Activated CD8-positive, alpha-beta memory T cell treated with anti-CD3 and anti-CD28 coated beads, Interleukin-2, amount 50 U/mL, for 24 hours (primary cell): ENCODE measurements around the gene GLI3.
A peak's percentile ranks its signal among the peaks of the same experiment; 100 is the strongest.

ENCODE experiments used
- DNase-seq: peaks from one replicate; pipeline ENCODE4 v3.0.0-alpha.2; 2020; ENCODE audit errors: extremely low read depth

GLI3 gene

DNA sequence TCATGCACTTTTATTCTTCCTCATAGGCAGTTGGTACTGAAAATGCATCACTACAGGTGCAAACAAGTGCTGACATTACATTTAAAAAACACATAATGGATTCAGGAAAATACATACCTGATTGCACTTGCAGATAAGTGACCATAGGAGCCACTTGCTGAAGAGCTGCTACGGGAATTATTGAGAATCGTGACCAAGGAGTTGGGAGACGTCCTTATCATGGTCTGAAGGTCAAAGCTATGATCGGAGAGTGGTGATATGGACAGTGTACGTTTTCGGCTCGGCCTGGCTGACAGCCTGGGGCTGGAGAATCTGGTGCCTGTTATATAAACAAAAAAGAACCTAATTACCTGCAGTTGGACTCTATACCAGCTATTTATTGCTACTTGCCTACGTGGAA lies 197.1 kb downstream of the GLI3 start:
- no peak for DNase-seq

DNA sequence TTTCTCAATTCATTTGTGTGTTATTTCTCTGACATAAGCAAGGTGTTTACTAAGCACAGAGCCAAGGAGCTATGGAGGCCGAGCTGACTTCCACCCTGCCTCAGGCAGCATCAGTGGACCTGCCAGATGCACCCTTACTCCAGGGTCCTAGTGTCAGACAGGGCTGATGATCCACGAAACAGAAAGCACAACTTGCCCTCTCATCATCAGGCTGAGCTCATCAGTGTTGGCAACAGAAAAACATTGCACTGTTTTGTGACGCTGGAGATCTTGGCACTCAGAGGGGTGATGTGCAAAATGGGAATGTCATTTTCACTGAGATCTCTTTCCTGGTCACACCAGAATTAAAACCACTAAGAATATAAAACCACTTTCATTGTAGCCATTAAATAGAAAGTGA lies 201.8 kb downstream of the GLI3 start:
- no peak for DNase-seq

DNA sequence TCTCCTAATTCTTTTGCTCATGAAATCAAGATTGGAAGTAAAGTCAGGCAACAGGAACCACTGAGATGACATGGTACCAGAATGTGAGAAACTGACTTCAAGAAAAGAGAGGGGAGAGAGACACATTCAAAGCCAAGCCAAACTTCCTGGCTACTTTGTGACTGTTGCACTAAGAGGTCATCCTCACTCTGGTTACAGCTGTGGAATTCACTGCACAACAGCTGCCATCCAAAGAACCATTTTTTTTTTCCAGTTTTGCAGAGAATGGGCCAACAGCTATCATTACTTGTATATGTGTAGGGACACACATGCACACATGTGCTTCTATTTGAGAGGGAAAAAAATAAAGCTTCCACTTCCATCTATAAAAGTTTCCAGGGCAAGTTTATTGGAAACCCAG lies 203.5 kb downstream of the GLI3 start:
- DNase-seq: no peak

DNA sequence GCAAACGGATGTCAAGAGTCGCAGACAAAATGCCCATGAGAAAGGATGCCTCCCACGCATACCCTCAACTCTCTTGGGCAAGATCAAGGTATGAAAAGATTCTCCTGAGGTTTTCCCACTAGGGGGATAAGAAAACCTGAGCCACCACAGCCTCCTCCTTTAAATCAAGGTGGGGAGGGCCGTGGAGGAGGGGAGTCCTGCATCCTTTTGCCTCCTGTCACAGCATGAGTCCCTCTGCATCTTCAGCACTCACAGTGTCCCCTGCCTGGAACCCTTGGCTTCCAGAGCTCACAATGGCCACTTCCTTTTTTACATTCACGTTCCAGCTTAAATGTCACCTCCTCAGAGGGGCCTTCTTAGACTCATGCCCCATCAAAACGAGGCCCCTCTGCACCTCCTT lies 207.6 kb downstream of the GLI3 start:
- DNase-seq: no peak

DNA sequence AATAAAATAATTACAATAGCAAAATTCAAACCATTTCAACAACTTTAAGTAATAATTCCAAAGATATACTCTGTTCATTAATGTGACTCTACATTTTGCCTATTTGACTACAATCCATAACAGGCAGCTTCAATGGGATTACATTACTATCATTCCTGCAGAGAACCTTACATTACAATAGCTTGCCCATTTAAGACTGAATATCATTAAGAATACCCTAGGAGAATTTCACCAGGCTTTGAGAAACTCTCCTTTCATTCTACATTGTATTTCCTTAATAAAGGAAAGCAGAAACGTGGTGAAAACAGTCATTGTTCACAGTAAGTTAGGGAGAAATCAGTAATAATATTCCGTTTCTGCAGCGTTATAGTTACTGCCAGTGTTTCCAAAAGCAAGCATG lies 209.5 kb downstream of the GLI3 start:
- no peak for DNase-seq

DNA sequence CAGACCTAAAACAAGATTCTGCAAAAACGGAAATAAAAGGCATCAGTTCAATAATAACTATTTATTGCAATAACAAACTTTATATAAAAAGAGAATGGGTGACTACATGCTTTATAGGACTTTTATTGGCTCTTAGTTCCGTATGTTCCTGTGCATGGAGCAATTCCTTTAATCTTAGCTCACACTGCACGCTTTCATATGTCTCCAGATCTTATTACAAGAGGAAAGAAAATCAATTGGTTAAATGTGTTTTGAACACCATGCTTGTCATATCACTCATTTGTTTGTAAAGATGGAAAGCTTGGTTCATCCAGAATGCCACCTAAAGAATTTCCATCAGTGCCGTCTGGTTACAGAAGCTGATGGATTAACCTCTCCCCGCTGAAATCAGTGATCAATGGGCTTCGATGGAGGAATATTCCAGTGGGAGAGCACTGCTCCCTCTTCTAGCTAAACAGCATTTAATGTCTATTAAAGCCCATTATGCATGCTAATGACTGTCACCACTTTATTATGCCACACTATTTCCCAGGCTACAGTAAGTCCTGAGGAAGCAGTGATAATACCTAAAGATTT lies 210.3 kb downstream of the GLI3 start:
- DNase-seq: no peak

DNA sequence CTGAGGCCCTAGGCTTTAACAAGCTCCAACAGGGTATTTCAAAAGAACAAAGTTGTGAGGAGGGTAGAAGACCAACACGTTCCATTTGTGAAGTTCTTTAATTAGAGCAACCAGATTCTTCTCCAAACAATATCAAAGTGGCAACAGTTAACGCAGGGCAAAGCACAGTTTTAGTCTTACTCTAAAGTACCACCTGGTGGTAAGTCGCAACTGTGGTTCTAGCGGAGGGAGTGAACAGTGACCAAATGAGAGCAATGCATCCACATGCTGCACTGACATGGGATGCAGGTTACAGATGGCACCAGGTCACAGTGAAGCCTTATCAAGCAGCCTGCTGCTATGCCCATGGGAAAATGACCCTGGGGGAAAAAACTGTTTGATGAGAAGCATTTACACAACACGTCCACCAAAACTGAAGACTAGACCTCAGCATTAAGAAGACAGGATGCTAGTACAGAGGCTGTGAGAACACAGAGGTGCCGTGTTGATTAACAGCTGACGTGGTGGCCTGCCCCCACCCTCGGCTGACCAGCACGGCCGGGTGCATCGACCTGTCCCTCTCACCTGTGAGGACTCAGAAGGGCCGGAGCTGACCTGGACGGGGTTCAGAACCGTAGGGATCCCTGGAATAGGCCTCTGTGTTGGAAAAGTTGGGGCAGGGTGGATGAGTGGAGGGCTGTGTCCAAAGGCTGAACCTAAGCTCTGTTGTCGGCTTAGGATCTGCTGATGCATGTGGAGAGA lies 211.2 kb downstream of the GLI3 start:
- DNase-seq: no peak

DNA sequence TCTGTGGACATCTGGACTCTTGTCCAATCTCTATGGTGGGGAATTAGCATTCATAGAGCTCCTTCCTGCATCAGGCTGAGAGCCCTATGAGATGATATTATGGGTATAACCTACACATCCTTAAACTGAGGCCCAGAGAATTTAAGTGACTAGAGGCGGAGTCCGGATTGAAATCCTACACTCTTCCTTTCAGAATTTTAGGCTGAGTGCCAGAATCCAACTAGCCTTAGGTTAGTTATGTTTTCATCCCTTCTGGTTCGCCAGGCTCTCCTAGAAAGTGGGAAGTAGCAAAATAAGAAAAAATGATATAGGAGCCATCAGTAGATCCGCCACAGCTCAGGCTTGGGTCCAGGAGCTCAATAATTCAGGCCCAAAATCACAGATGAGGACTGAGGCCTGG lies 212.5 kb downstream of the GLI3 start:
- DNase-seq: no peak

DNA sequence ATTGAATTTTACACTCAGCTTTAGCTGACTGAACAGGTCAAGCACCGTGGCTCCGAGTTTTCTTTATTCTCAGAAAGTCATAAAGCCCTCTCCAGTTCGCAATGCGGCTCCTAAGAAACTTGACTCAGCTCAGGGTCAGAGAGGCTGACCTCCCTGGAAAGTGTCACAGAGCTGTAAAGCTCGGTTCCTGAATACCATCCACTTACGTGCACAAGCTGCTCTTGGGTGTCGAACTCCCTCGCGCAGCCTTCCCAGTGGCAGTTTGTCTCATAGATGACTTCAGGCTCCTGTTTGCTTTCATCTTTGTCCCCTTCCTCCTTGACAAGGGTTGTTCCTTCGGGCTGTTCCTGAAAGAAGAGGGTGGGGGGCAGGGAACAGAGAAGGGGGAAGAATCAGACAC lies 213.7 kb downstream of the GLI3 start:
- no peak for DNase-seq

DNA sequence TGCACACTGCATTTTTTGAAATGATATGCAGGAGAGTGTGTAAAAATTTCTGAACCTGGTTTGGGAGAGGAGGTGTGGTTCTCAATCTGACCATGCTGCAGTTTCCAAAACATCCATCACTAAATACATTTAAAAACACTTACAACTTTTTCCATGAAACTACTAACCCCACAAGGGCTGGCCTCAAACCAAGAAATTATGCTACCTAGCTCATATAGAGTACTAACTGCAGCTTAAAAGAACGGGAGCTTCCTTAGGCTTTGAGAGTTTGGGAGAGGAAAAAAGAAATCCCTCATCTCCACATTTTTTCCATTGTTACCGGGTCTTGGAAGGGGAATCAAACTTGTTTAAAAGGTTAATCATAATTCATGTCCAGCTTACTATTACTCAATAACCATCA lies 214.2 kb downstream of the GLI3 start:
- no peak for DNase-seq

DNA sequence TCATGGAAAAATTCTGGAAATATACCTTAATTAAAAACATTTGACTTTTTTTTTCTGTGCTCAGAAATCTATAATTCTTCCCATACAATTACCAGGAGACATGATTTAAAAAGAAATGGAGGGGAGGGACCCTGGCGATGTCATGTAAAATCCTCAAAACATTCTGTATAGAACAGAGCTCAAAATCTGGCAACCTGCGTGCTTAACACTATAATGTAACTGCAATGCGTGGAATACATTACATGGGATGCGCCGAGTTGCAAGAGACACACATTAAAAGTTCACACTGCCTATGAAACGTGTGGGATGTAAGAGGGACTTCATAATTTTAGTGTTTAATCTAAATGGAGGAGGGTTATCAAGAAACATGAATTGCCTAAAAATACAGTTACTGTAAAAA lies 215.0 kb downstream of the GLI3 start:
- DNase-seq: no peak

DNA sequence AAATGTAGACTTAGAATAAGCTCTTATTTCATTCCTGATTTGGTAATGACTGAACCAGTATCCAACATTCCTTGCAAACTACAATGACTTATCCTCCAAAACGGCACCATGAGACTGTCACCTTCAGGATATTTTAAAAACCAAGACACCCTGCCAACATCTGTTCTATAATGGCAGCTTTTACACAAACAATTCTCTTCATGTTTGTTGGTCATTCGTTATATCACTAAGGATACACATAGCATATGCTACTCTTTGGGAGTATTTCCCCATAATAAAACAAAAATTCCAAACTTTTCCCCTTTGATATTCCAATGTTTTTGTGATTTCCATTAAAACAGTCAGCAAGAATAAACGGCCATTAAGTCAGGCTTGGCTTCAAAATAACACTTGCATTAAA lies 215.4 kb downstream of the GLI3 start:
- DNase-seq: no peak

DNA sequence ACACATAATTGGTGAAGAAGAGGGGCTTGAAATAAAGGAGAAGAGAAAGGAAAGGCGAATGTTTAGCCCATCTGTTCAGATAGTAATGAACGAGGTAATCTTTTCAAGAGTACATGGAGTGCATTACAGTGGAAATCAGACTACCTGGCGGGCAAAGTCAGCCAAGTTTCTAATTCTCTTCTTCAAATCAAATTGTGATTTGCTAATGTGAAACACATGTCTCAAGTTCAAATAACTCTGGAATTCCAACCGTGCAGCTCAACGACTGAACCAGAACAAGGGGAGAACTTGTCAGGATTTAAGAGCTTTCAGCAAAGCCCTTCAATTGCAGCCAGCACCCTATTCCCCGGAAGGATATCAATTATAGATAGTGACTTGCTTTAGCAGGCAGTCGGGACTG lies 216.9 kb downstream of the GLI3 start:
- no peak for DNase-seq

DNA sequence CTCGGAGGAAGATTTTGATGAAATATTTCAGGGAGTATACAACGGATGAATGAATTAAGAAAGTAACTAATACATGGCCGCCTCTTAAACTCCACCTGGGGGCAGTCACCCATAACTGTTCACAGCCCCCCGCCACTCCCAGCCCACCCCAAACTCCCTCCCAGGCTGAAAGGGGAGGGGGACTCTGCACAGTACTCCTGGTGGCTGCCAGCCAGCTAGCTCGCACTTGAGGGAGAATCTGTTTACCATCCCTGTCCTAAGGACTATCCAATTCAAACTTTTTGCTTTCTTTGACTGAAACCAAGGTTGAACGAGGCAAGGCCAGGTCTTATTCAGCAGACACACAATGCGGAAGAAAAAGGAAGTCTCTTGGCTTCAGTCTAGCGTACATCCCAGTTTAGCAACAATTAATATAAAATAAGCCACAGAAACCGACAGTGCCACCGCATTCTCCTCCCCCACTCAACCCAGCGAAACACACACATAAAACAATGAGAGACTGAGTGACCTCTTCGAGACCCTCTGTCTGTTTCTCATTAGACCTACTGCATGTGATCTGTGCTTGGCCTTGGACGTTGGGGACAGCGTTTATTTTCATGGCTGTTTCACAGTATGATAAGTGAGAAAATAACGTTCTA lies 219.5 kb downstream of the GLI3 start:
- no peak for DNase-seq

DNA sequence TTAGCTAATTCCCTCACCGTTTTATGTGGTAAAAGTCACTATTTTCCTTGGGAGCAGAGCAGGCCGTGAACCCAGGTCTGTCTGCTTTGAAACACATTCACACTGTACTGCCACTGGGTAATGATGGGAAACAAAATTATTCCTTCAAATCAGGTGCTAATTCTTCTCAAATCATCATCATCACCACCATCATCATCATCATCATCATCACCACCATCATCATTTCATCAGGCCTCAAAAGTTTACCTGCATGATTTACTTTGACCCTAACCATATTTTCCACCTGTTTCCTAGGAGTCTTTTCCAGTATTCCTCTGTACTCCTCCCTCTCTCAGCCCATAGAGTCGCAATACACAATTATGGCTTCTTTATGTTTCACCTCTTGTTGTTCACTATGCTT lies 220.5 kb downstream of the GLI3 start:
- no peak for DNase-seq

DNA sequence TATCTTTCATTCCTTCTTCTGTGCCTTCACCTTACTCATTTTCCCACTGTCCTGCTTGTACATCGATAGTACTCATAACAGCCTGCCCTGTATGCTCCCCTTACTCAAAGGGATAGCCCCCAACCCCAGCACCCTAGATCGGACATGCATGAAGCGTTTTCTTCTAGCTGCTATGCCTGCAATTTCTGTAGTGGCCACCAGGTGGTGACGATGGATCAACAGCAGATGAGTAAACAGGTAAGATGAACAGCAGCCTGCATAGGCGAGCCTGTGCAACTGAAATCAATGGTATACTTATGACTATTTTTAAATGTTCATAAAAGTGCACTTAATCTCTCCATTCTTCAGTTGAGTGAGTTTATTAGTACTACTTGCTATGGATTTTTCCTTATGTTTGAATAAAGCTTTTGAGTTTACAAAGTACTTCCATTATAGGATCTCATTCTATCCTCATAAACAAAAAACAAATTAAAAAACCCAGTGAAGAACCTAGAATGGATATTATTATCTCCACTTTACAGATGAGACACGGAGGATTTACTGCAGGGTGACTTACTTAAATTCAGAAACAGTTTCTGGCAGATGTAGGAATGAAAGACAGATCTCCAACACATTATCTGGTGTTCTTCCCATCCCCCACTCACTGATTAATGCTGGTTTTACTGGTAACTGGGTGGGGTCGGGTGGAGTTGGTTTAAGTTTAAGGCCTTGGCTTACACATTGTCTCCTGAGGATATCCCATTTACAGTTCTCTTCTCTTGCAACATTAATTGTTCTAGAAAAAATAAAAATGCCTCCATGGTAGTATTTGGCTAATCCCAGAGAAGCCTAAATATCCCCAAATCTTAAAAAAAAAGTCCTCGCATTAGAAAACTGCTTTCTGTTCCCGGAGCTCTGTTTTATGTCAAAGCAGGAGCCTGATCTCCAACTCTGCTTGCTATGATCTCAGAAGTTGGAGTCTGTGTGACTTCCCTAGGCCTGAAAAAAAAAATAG lies 222.1 kb downstream of the GLI3 start:
- DNase-seq: peak; percentile 9

DNA sequence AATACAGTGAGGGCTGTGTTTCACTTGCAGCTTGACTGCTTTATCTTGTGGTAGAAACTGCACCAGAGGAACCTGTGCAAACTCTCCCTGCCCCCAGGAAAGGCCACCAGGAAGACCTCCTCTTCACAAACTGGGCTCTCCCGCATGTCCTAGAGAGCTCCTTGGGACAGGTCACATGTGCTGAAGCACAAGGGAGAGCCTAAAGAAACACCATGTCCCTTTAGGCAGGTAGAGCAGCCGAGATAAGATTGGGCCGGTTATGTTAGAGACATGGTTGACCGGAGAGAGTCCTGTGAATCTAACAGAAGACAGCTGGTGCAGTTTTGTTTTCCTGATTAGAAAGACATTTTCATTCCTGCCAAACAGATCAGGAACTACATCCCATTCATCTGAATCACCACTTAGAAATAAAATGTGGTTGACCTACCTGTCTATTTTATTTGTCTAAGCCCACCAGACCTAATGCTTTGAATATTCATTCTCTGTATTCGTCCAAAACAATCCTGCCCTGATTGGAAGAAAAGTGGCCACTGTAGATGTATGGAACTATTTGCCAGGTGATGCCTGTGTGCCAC lies 224.1 kb downstream of the GLI3 start:
- no peak for DNase-seq

DNA sequence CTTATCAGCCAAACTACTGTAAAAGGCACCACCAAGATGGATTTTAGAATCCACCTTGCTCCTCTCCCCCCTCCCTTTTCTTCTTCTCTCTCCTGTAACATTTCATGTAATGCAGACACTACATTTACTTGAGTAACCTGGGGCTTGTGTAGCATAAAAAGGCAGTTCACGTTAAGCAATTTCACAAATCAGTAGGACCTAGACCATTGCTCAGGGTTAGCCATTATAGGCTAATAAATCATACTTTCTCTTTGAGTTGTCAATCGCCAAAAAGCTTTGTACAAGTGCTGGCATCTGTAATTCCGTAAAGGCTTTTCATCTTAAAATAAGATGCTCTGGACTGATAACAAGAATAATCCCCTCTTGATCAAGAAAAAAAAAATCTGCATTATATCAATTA lies 224.7 kb downstream of the GLI3 start:
- no peak for DNase-seq

DNA sequence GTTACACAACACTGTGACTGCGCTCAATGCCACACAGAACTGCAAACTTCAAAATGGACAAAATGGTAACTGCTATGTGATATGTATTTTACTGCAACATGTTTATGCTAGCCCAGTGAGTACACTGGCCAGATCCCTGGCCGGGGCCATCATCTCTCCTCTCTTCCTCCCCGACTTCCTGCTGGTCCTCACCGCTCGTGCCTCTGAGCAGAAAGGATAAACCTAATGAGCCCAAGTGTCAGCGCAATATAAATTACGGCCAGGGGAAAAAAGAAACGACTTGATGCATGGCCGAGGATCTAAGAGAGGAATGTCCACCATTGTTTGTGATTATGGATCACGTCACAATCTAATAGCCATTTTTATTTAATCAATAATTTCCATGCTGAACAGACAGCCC lies 225.2 kb downstream of the GLI3 start:
- DNase-seq: no peak

DNA sequence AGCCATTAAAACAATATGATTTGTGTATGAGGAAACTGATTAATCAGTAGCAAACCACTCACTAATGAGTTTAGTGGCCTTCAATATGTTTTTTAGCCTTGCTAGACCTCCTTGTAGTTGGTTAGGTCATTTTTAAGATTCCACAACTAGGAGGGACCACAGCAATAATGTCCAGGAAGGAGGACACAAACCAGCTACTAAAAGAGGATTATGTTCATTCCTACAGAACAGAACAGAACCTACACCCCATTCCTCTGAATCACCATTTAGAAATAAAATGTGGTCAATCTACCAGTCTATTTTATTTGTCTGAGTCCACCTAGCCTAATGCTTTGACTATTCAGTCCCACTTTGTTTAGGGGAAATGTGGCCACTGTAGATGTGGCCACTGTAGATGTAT lies 226.3 kb downstream of the GLI3 start:
- DNase-seq: no peak

DNA sequence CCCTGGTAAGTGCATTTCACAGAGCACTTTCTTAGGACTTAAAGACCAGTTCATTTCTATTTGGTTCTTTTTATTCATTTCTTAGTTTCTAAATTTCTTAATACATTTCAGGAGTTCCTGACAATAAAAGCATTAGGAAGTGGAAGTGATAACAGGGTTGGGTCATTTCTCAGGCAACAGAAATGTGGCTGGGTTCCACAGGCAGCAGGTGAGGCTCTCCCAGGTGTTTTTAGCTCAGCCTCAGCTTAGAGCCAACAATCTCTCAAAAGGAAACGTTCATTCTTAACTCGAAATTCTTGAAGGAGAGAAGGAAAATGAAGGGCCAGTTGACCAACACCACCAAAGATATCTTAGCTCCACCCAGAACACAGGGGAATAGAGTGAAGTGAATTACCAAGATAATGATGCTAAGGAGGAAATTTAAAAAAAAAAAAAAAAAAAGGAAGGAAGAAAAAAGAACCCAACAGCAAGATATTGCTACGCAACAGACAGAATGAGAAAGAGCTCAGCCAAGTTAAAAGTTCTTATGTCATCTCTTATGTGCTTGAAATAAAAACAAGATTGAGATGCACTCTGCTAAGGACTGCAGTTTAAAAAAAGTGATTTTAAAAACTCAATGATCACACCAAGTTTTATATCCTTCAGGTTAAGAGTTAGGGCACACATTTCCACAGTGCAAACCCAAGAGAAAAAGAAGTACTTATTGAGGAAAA lies 230.1 kb downstream of the GLI3 start:
- no peak for DNase-seq
